Neural progenitor cell (in vitro differentiated cells): Measurements from ENCODE around the gene ADCY1. TPM values are rescaled to one million over a fixed set of nuclear protein-coding genes. Genes with fewer than 3 reads are reported as not detected.

Source experiments
- DNase-seq: peaks from one replicate; pipeline ENCODE4 v3.0.0-alpha.2; 2016; ENCODE audit warnings: low spot score
- H2AFZ ChIP-seq: fragments of 200-600 bp; sonication (generic); replicated peaks from 2 replicates; pipeline ENCODE4 v1.6.1; 2016; ENCODE audit warnings: antibody characterized with exemption
- H3F3A ChIP-seq: fragments of 200-600 bp; sonication (generic); 2 replicates; pipeline ENCODE4 v1.6.1; 2016; ENCODE audit warnings: antibody characterized with exemption, low read depth
- H3K27ac ChIP-seq: fragments of 200-600 bp; sonication (generic); 2 replicates; pipeline ENCODE4 v1.5.1; 2016; ENCODE audit warnings: mild to moderate bottlenecking
- H3K27me3 ChIP-seq: fragments of 200-600 bp; sonication (generic); 2 replicates; pipeline ENCODE4 v1.6.1; 2016; ENCODE audit warnings: mild to moderate bottlenecking, moderate library complexity
- H3K36me3 ChIP-seq: fragments of 200-600 bp; sonication (generic); 2 replicates; pipeline ENCODE4 v1.5.1; 2016
- H3K4me1 ChIP-seq: fragments of 200-600 bp; sonication (generic); 2 replicates; pipeline ENCODE4 v1.6.1; 2016; ENCODE audit warnings: mixed run types
- H3K4me2 ChIP-seq: fragments of 200-600 bp; sonication (generic); 2 replicates; pipeline ENCODE4 v1.6.1; 2016
- H3K4me3 ChIP-seq: fragments of 200-600 bp; sonication (generic); 2 replicates; pipeline ENCODE4 v1.5.1; 2016
- H3K79me2 ChIP-seq: fragments of 200-600 bp; sonication (generic); 2 replicates; pipeline ENCODE4 v1.6.1; 2016; ENCODE audit warnings: low read depth
- H3K9ac ChIP-seq: fragments of 200-600 bp; sonication (generic); 2 replicates; pipeline ENCODE4 v1.6.1; 2016
- H3K9me3 ChIP-seq: fragments of 200-600 bp; sonication (generic); 2 replicates; pipeline ENCODE4 v1.5.1; 2016; ENCODE audit warnings: low read depth
- H4K20me1 ChIP-seq: fragments of 200-600 bp; sonication (generic); 2 replicates; pipeline ENCODE4 v1.6.1; 2016; ENCODE audit warnings: low read depth
- H3K27ac Mint-ChIP-seq: 3 replicates; pipeline ENCODE4 v1.8.0; 2021; ENCODE audit warnings: mixed read lengths
- H3K27me3 Mint-ChIP-seq: 2 replicates; pipeline ENCODE4 v1.8.0; 2022; ENCODE audit warnings: low read depth, mild to moderate bottlenecking, inconsistent platforms, moderate library complexity, mixed read lengths; ENCODE audit not compliant: insufficient read depth
- H3K36me3 Mint-ChIP-seq: 3 replicates; pipeline ENCODE4 v1.8.0; 2021; ENCODE audit warnings: mixed read lengths
- H3K4me1 Mint-ChIP-seq: 3 replicates; pipeline ENCODE4 v1.8.0; 2021; ENCODE audit warnings: mixed read lengths
- H3K4me3 Mint-ChIP-seq: 3 replicates; pipeline ENCODE4 v1.8.0; 2021; ENCODE audit warnings: mild to moderate bottlenecking, moderate library complexity, mixed read lengths
- H3K9me3 Mint-ChIP-seq: 3 replicates; pipeline ENCODE4 v1.8.0; 2020; ENCODE audit warnings: mixed read lengths
- EZH2 ChIP-seq: fragments of 200-600 bp; sonication (generic); IDR thresholded peaks from 2 replicates; pipeline ENCODE4 v1.6.1; 2017; ENCODE audit warnings: antibody characterized with exemption, mild to moderate bottlenecking, moderate library complexity
- EZH2phosphoT487 ChIP-seq: fragments of 200-600 bp; sonication (generic); IDR thresholded peaks from 2 replicates; pipeline ENCODE4 v1.6.1; 2017; ENCODE audit warnings: antibody characterized with exemption
- total RNA-seq: library from RNA; depleted of rRNA; stranded (reverse); fragments of >200 nt; gene quantifications from 2 replicates; pipeline ENCODE4 v1.2.3, GENCODE V29; 2015; ENCODE audit warnings: low replicate concordance
- TF ChIP-seq, protein P1 (sequence below): fragments of 200-600 bp; sonication (generic); IDR thresholded peaks from 2 replicates; pipeline ENCODE4 v1.5.1; 2017; ENCODE audit warnings: antibody characterized with exemption, mild to moderate bottlenecking

ADCY1 gene
- total RNA-seq, 1 donor from 2014 or later: 7.4 TPM

DNA sequence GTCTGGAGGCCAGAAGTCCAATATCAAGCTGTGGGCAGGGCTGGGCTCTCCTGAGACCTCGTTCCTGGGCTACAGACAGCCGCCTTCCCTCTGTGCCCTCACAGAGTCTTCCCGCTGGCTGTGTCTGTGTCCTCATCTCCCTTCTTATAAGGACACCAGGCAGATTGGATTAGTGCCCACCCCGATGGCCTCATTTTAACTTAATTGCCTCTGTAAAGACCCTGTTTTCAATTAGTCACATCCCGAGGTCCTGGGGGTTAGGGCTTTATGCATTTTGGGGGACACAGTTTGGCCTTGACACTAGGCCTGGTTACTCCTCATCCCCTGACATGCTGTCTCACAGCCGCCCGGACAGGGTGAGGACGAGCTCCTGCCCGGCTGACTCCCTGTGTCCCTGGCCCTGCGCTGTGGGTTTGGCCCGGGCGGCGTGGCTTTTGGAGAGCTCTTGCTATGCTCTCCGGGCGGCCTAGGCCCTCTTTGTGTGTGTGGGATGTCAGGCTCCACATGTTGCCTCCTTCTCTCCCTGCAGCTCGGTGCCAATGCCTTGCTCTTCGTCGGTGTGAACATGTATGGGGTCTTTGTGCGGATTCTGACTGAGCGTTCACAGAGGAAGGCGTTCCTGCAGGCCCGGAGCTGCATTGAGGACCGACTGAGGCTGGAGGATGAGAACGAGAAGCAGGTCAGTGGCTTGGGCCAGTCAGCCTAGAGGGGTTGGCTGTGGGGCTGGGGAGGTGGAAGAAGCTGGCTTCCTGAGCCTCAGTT, 18.2 kb downstream of the ADCY1 start:
- H3K27ac Mint-ChIP-seq: no peak overlapping the region
- peaks cover 5% of the 10 kb centered on the region for H3K4me1 ChIP-seq

DNA sequence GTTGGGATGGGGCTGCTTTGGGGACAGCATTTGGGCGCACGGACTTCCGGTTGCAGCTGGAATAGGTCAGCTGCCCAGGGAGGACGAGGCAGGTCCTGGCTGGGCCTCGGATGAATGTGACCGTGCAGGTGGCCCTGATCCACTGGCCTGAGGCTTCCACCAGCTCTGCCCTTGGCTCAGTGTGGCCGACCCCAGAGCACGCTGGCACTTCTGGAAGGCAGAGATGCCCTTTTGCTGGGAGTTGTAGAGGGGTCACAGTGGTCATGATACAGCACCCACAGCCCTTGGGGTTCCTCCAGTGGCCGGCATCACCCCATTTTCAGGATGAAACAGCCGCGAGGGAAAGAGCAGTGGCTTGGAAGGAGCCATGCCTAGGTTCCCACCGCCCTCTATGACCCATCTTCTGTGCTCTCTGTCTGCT, 19.0 kb downstream of the ADCY1 start:
- Histone ChIP-seq H3K9me3 (no peaks in the 10 kb centered on the region), H3F3A (no peaks in the 10 kb centered on the region), H3K27ac (no peak overlapping the region), H3K9ac (no peak overlapping the region), H4K20me1 (no peaks in the 10 kb centered on the region), H3K36me3 (no peaks in the 10 kb centered on the region), H3K4me3 (no peak overlapping the region), H3K27me3 (no peaks in the 10 kb centered on the region), H3K4me2 (no peak overlapping the region), H2AFZ (no peak overlapping the region), H3K79me2 (no peaks in the 10 kb centered on the region), H3K4me1 (peaks cover 9% of the 10 kb centered on the region)
- Mint-ChIP-seq H3K4me3 (no peak overlapping the region), H3K9me3 (no peaks in the 10 kb centered on the region), H3K27ac (no peak overlapping the region), H3K36me3 (no peaks in the 10 kb centered on the region), H3K4me1 (peaks cover 28% of the 10 kb centered on the region), H3K27me3 (peaks cover 7% of the 10 kb centered on the region)
- DNase-seq: no peak
- TF ChIP-seq, protein P1, sequence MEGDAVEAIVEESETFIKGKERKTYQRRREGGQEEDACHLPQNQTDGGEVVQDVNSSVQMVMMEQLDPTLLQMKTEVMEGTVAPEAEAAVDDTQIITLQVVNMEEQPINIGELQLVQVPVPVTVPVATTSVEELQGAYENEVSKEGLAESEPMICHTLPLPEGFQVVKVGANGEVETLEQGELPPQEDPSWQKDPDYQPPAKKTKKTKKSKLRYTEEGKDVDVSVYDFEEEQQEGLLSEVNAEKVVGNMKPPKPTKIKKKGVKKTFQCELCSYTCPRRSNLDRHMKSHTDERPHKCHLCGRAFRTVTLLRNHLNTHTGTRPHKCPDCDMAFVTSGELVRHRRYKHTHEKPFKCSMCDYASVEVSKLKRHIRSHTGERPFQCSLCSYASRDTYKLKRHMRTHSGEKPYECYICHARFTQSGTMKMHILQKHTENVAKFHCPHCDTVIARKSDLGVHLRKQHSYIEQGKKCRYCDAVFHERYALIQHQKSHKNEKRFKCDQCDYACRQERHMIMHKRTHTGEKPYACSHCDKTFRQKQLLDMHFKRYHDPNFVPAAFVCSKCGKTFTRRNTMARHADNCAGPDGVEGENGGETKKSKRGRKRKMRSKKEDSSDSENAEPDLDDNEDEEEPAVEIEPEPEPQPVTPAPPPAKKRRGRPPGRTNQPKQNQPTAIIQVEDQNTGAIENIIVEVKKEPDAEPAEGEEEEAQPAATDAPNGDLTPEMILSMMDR: no peak
- no peak for TF ChIP-seq EZH2
- no peak for TF ChIP-seq EZH2phosphoT487

More for the DNA sequence above, 18.2 kb downstream of the ADCY1 start:
- H3K4me3 ChIP-seq: no peak overlapping the region
- H3F3A ChIP-seq: no peaks in the 10 kb centered on the region
- TF ChIP-seq EZH2: no peak
- no peak for TF ChIP-seq EZH2phosphoT487
- TF ChIP-seq, protein P1: no peak
- H3K9me3 ChIP-seq: no peaks in the 10 kb centered on the region
- no peaks in the 10 kb centered on the region for H3K79me2 ChIP-seq
- no peak overlapping the region for H3K4me2 ChIP-seq
- Mint-ChIP-seq H3K9me3 (no peaks in the 10 kb centered on the region), H3K4me3 (peak overlapping the region; percentile 22), H3K4me1 (peaks cover 22% of the 10 kb centered on the region), H3K27me3 (peaks cover 9% of the 10 kb centered on the region), H3K36me3 (no peaks in the 10 kb centered on the region)
- peak; percentile 0 for DNase-seq
- no peak overlapping the region for H3K9ac ChIP-seq
- no peaks in the 10 kb centered on the region for H3K27me3 ChIP-seq
- H3K27ac ChIP-seq: no peak overlapping the region
- H2AFZ ChIP-seq: no peak overlapping the region
- H4K20me1 ChIP-seq: no peaks in the 10 kb centered on the region
- no peaks in the 10 kb centered on the region for H3K36me3 ChIP-seq

DNA sequence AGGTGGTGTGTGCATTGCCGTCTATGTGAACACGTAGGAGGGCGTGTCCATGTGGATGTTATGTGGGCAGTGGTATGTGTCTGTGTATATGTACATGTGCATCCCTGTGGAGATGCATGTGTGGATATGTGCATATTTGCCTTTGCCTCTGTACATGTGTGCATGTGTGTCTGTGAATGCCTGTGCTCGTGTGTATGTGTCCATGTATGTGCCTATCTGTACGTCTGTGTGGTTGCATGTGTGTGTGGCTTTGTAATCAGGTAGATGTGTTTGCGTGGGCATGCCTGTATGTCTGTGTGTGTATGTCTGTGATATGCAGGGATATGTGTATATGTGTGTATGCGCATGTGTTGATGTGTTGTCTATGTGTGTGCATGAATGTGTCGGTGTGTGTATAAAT, 19.7 kb downstream of the ADCY1 start:
- Histone ChIP-seq H3K4me3 (no peak overlapping the region), H3K4me2 (no peak overlapping the region), H3K9ac (no peak overlapping the region), H3K79me2 (no peaks in the 10 kb centered on the region), H3K4me1 (peaks cover 9% of the 10 kb centered on the region), H3K27me3 (no peaks in the 10 kb centered on the region), H3K36me3 (no peaks in the 10 kb centered on the region), H2AFZ (no peak overlapping the region), H3F3A (no peaks in the 10 kb centered on the region), H4K20me1 (no peaks in the 10 kb centered on the region), H3K9me3 (no peaks in the 10 kb centered on the region), H3K27ac (no peak overlapping the region)
- DNase-seq: no peak
- peaks cover 7% of the 10 kb centered on the region for H3K27me3 Mint-ChIP-seq
- TF ChIP-seq EZH2phosphoT487 (no peak), EZH2 (no peak)
- TF ChIP-seq, protein P1: no peak
- no peak overlapping the region for H3K27ac Mint-ChIP-seq
- no peaks in the 10 kb centered on the region for H3K36me3 Mint-ChIP-seq
- H3K9me3 Mint-ChIP-seq: no peaks in the 10 kb centered on the region
- H3K4me1 Mint-ChIP-seq: peaks cover 30% of the 10 kb centered on the region
- H3K4me3 Mint-ChIP-seq: no peak overlapping the region
